Adrenal gland (tissue), 5 donors: ENCODE results near the gene ATF6.

Experiments used
- POLR2A ChIP-seq, 2 donors: fragments of 450-650 bp; IDR thresholded peaks; one replicate each; pipeline ENCODE4 v1.6.1; 2017; ENCODE audit warnings: antibody characterized with exemption in 2 of 2, mild to moderate bottlenecking in 2 of 2, moderate library complexity in 1 of 2
- TF ChIP-seq, protein P1 (sequence below), 6 experiments: fragments of 450-650 bp in 4 of 6; fragments of 200-600 bp in 2 of 6; sonication (generic) in 1 of 6; IDR thresholded peaks; 1 replicate in 5 of 6; 2 replicates in 1 of 6; pipeline versions ENCODE4 v1.5.1 to v1.8.0; 2016 to 2021; ENCODE audit warnings: antibody characterized with exemption in 6 of 6, mild to moderate bottlenecking in 2 of 6, moderate library complexity in 1 of 6
- donor health status: DM: no; HTN: no; CAD: no.

DNA sequence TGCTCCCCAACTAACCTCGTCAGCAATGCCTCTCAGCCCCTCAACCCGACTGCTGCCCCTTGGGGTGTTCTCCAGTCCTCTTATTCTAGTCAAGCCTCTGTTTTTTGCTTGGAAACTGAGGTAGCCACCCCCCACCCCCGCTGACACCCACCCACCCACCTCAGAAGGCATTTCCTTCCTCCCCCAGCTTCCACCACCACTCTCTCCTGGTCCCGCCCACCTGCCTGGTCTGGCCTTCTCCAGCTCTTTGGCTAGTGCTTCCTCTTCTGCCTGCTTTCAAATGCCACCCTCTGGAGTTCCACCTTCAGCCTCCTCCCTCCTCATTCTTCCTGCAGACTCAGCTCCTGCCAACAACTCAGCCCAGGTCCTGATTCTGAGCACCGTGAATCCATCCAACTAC, 222.3 kb downstream of the ATF6 start:
- TF ChIP-seq, protein P1, sequence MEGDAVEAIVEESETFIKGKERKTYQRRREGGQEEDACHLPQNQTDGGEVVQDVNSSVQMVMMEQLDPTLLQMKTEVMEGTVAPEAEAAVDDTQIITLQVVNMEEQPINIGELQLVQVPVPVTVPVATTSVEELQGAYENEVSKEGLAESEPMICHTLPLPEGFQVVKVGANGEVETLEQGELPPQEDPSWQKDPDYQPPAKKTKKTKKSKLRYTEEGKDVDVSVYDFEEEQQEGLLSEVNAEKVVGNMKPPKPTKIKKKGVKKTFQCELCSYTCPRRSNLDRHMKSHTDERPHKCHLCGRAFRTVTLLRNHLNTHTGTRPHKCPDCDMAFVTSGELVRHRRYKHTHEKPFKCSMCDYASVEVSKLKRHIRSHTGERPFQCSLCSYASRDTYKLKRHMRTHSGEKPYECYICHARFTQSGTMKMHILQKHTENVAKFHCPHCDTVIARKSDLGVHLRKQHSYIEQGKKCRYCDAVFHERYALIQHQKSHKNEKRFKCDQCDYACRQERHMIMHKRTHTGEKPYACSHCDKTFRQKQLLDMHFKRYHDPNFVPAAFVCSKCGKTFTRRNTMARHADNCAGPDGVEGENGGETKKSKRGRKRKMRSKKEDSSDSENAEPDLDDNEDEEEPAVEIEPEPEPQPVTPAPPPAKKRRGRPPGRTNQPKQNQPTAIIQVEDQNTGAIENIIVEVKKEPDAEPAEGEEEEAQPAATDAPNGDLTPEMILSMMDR (IDR thresholded peaks at IDR 0.05), result no peak
- no peak for TF ChIP-seq POLR2A (IDR thresholded peaks at IDR 0.05)
